IMR-90 (cell line): Measurements from ENCODE around the gene FLRT1.

Experiments used
- BHLHE40 ChIP-seq: fragments of 150-350 bp; IDR thresholded peaks from 2 replicates; pipeline ENCODE4 v1.6.1; 2016; ENCODE audit warnings: mild to moderate bottlenecking, low read depth, low read length
- CEBPB ChIP-seq: IDR thresholded peaks from 2 replicates; pipeline ENCODE4 v1.6.1; 2012; ENCODE audit warnings: low read depth, low read length, improper control_type of control experiment
- CHD1 ChIP-seq: IDR thresholded peaks from 2 replicates; pipeline ENCODE4 v1.6.1; 2012; ENCODE audit warnings: low read depth, low read length, improper control_type of control experiment
- CTCF ChIP-seq: conservative IDR thresholded peaks from 2 replicates; pipeline ENCODE4 v1.5.1; 2012; ENCODE audit warnings: mild to moderate bottlenecking, low read depth, low read length, improper control_type of control experiment
- ELK1 ChIP-seq: fragments of 150-350 bp; IDR thresholded peaks from 2 replicates; pipeline ENCODE4 v1.6.1; 2016; ENCODE audit warnings: low read depth, mild to moderate bottlenecking, low read length, moderate library complexity, borderline replicate concordance
- MAFK ChIP-seq: IDR thresholded peaks from 2 replicates; pipeline ENCODE4 v1.6.1; 2012; ENCODE audit warnings: low read depth, low read length, improper control_type of control experiment
- NFE2L2 ChIP-seq: fragments of 150-350 bp; IDR thresholded peaks from 2 replicates; pipeline ENCODE4 v1.6.1; 2016; ENCODE audit warnings: low read depth, mild to moderate bottlenecking, low read length
- POLR2A ChIP-seq: IDR thresholded peaks from 2 replicates; pipeline ENCODE4 v1.6.1; 2012; ENCODE audit warnings: mild to moderate bottlenecking, low read depth, low read length
- RCOR1 ChIP-seq: IDR thresholded peaks from 2 replicates; pipeline ENCODE4 v1.6.1; 2012; ENCODE audit warnings: mild to moderate bottlenecking, low read length, improper control_type of control experiment; ENCODE audit not compliant: insufficient replicate concordance
- RFX5 ChIP-seq: IDR thresholded peaks from 2 replicates; pipeline ENCODE4 v1.8.0; 2012; ENCODE audit warnings: low read depth, mild to moderate bottlenecking, low read length, moderate library complexity
- SMC3 ChIP-seq: fragments of 150-350 bp; IDR thresholded peaks from 2 replicates; pipeline ENCODE4 v1.6.1; 2016; ENCODE audit warnings: low read depth, mild to moderate bottlenecking, antibody characterized with exemption, low read length, moderate library complexity
- USF2 ChIP-seq: fragments of 150-350 bp; IDR thresholded peaks from 2 replicates; pipeline ENCODE4 v1.6.1; 2017; ENCODE audit warnings: mild to moderate bottlenecking, antibody characterized with exemption, low read length, low read depth

- no peak for TF ChIP-seq POLR2A
- no peak for TF ChIP-seq RFX5
- no peak for TF ChIP-seq MAFK
- no peak for TF ChIP-seq CTCF
- TF ChIP-seq NFE2L2 = no peak
- TF ChIP-seq CEBPB = no peak
- TF ChIP-seq USF2 = no peak
- TF ChIP-seq ELK1 = no peak
- no peak for TF ChIP-seq CHD1
- no peak for TF ChIP-seq RCOR1
- no peak for TF ChIP-seq SMC3
- no peak for TF ChIP-seq BHLHE40
Observed at GRCh38 chr11:64056861-64057260, 21.1 kb downstream of the FLRT1 start.
